RWPE1 (cell line): ENCODE measurements around the gene FSIP1.

ENCODE experiments used
- CTCF ChIA-PET: fragments of 350-600 bp; sonication (Branson Sonifier 250); formaldehyde crosslinking; extraction: SDS; loops from one replicate; lab custom pipeline; 2021; lab: Yijun Ruan, JAX
- POLR2A ChIA-PET: fragments of 400-600 bp; formaldehyde crosslinking; extraction: SDS; loops from one replicate; lab custom pipeline; 2020; ENCODE audit warnings: antibody characterized with exemption; ENCODE audit not compliant: low non-redundant PET; lab: Yijun Ruan, JAX
- DNase-seq: peaks from one replicate; pipeline ENCODE4 v3.0.0; 2012; ENCODE audit warnings: low spot score
- H3K27ac ChIP-seq: fragments of 450-650 bp; 2 replicates; pipeline ENCODE4 v1.5.1; 2017
- TF ChIP-seq, protein P1 (sequence below): fragments of 450-650 bp; conservative IDR thresholded peaks from 2 replicates; pipeline ENCODE4 v1.5.1; 2017; ENCODE audit warnings: low read depth, mild to moderate bottlenecking

Gene FSIP1

DNA sequence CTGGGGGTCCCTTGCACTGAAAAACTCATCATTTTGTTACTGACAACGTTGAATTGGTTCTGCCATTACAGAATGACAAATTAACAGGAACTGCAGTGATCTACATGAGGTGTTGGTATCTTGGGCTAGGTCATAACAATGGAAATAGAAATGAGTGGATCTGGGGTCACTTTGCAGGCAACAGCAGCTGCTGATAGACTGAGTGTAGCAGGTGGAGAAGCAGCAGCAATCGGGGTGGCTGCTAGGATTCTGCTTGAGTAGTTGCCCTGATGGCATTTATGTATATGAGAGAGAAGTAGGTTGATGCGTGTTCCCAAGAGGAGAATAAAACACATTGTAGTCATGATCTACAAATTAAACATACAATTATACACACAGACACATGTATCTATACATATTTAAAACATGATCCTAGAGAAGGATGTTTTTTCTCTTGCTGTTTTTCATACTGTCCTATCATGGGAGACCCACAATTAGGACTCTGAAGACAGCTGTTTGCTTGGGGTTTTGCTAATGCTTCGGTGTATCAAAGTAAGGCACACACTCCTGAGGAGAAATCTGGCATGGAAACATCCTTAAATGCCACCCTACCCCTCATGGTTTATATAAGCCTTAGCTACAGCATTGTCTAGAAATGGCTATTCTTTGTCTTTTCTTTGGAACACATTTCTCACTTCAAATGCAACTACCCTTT lies 217.5 kb downstream of the FSIP1 start:
- ChIA-PET POLR2A (no interaction called here), CTCF (no interaction called here)
- TF ChIP-seq, protein P1, sequence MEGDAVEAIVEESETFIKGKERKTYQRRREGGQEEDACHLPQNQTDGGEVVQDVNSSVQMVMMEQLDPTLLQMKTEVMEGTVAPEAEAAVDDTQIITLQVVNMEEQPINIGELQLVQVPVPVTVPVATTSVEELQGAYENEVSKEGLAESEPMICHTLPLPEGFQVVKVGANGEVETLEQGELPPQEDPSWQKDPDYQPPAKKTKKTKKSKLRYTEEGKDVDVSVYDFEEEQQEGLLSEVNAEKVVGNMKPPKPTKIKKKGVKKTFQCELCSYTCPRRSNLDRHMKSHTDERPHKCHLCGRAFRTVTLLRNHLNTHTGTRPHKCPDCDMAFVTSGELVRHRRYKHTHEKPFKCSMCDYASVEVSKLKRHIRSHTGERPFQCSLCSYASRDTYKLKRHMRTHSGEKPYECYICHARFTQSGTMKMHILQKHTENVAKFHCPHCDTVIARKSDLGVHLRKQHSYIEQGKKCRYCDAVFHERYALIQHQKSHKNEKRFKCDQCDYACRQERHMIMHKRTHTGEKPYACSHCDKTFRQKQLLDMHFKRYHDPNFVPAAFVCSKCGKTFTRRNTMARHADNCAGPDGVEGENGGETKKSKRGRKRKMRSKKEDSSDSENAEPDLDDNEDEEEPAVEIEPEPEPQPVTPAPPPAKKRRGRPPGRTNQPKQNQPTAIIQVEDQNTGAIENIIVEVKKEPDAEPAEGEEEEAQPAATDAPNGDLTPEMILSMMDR, result no peak
- H3K27ac ChIP-seq, result no peak overlapping the region
- DNase-seq, result no peak

GRCh38 chr15:39558421-39558820 lies 224.2 kb downstream of the FSIP1 start:
- TF ChIP-seq, protein P1, result no peak
- DNase-seq, result no peak
- CTCF ChIA-PET, result no interaction called here
- POLR2A ChIA-PET, result no interaction called here
- no peak overlapping the region for H3K27ac ChIP-seq

DNA sequence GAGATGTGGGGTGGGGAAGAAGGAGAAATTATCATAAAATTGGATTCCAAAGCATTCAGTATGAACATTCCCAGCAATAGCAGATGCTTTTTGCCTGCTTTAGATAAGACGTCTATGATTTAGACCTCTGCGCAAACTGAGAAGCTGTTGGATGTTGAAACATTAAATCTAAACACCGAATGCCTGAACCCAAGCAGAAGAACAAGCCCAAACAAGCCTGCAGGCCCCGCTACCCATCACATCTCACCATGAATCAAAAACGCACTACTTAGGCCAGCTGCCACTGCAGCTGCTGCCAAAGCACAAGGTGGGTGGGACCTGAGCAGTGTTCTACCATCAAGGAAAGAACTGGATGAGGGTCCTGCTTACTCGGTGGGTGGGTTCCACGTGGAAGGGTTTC lies 226.2 kb downstream of the FSIP1 start:
- POLR2A ChIA-PET, result no interaction called here
- TF ChIP-seq, protein P1, result no peak
- no peak overlapping the region for H3K27ac ChIP-seq
- CTCF ChIA-PET, result no interaction called here
- DNase-seq, result peak; percentile 35

DNA sequence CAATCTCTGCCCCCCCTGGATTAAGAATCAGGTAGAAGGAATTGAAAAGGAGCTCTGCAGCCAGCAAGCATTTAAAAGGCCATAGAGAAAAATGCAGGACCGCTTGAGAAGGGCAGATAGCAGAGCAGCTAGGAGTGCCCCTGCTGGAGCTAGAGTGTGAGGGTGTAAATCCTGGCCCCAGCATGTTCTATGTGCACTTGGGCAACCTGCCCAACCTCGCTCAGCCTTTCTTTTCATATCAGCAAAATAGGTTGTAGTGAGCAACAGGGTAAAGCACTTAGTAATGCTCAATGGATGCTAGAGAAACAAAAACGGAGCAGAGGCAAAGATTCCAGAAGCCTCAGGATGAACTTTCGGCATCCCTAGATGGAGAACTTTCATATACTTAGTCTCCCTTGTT lies 226.8 kb downstream of the FSIP1 start:
- no peak for DNase-seq
- TF ChIP-seq, protein P1, result no peak
- ChIA-PET POLR2A (no interaction called here), CTCF (no interaction called here)
- no peak overlapping the region for H3K27ac ChIP-seq

- ChIA-PET CTCF (interaction anchor here (0.6 kb wide), 1 partner anchor 305 kb away, joined by 3 read pairs; no protein-coding TSS in a partner anchor), POLR2A (no interaction called here)
- no peak for DNase-seq
- no peak overlapping the region for H3K27ac ChIP-seq
- TF ChIP-seq, protein P1, result no peak
Observed at GRCh38 chr15:39554746-39555387, 227.8 kb downstream of the FSIP1 start.

DNA sequence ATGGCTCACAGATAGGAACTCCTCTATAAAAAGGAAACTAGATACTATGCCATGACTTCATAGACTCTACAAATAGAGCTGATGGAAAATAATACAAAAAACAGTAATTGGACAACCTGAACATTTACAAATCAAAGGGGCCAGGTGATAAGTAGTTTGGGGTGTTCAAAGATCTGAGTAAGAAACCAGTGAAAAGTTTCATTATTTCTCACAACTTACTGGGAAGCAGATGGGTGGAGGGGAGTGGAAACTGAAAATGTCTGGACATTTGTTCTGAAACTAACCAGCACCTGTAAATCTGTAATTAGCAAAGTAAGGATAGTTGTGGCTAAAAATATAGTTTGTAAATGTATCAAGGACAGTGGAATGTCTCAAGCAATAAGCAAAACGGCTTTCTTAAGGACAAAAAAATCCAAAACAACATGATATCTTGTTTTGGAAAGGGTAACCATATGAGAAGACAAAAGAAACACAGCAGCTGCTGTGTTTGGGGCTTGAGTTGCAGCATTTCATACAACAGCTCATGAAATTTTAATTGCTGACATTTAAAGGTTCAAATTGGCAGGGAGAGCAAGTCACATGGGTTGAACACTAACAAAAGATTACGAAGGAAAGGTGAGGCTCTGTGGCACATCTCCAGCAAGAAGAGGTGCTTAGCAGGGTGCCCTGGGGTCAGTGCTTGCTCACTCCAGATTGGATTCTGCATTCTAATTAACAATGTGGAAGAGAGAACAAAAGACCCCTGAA lies 228.5 kb downstream of the FSIP1 start:
- POLR2A ChIA-PET, result no interaction called here
- TF ChIP-seq, protein P1, result no peak
- CTCF ChIA-PET, result no interaction called here
- DNase-seq, result no peak
- H3K27ac ChIP-seq, result no peak overlapping the region
